Measurements from ENCODE around the gene TARBP2.
"Not testable (repeated sequence)": the region's sequence is repeated elsewhere in the genome, so short reads cannot be mapped to it uniquely, and the experiment has no call there.

The TARBP2 gene

DNA sequence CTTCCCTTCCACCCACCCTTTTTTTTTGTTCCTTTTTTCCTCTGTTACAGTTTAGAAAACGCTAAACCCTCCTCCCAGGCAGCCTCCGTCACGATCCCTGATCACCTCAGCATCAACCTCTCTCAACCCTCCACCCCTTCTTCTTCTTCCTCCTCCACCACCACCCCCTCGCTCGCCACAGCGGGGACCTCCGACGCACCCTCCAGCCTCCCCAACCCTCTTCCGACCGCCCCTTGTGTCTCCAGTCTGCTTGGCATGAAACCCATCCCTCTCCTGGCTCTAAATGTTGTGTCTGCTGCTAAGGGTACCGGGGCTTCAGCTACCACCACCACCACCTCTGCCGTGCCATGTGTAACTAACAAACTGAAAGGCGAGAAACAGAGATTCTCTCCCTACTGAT, 26.3 kb upstream of the TARBP2 start:
- DNase-seq: no peak

- no peak for DNase-seq
Measured at GRCh38 chr12:53476769-53477209, 24.3 kb upstream of the TARBP2 start.

- DNase-seq: no peak
Measured at GRCh38 chr12:53478865-53479264, 22.2 kb upstream of the TARBP2 start.

DNA sequence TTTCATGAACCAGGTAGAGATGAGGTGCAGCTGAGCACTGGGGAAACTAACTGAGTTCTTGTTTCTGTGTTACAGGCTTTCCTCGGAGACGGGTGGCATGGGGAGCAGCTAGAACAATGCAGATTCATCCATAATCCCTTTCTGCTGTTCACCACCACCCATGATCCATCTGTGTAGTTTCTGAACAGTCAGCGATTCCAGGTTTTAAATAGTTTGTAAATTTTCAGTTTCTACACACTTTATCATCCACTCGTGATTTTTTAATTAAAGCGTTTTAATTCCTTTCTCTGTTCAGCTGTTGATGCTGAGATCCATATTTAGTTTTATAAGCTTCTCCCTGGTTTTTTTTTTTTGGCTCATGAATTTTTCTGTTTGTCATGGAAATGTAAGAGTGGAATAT, 21.8 kb upstream of the TARBP2 start:
- no peak for DNase-seq

DNA sequence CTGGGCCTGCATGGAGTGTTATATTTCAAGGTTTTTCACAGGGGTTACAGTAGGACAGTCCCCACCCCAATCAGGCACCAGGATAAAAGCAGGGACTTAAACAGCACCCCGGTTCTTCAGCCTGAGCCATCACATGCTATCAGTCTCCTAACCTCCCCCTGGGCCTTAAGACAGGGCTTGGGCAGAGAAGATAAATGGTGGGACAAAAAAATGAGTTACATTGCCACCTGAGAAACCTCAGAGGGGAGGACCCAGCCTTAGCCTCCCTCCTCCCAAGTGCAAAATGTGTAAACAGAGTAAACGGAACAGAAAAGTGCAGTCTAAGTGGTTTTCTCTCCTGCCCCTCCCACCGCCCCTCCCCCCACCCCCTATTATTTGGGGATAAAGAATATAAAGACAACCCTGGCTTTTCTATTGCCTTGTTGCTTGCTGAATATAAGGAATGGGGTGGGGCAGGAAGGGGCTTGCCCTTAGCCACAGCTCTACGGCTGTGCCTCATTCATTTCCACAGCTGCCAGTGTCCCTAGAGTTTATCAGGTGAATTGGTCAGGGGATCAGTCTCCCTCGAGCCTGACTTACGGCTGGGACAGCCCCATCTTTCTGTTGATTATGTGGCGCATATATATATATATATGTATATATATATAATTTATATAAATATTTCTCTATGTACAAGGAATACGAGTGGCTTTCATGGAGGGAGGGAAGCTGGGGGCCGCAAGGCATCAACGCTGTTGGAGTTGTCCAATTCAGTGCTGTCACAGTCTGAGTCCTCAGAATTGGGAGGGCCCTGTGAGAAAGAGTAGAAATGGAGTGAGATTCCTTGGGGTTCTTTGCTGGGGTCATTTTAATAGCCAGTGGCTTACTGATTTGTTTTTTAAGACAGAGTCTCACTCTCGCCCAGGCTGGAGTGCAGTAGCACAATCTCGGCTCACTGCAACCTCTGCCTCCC, 20.3 kb upstream of the TARBP2 start:
- DNase-seq: no peak

DNA sequence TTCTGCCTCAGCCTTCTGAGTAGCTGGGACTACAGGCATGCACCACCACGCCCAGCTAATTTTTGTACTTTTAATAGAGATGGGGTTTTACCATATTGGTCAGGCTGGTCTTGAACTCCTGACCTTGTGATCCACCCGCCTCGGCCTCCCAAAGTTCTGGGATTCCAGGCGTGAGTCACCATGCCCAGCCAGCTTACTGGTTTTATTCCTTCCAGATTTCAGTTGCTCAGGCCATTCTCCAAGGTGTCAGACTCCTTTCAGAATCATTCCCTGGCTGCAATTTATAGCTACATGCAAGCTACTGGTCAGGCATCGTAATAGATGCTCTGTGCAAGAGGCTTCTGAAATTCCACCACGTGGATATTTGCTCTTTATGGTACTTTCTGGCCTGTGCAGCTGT, 19.6 kb upstream of the TARBP2 start:
- not testable (repeated sequence) for DNase-seq

DNA sequence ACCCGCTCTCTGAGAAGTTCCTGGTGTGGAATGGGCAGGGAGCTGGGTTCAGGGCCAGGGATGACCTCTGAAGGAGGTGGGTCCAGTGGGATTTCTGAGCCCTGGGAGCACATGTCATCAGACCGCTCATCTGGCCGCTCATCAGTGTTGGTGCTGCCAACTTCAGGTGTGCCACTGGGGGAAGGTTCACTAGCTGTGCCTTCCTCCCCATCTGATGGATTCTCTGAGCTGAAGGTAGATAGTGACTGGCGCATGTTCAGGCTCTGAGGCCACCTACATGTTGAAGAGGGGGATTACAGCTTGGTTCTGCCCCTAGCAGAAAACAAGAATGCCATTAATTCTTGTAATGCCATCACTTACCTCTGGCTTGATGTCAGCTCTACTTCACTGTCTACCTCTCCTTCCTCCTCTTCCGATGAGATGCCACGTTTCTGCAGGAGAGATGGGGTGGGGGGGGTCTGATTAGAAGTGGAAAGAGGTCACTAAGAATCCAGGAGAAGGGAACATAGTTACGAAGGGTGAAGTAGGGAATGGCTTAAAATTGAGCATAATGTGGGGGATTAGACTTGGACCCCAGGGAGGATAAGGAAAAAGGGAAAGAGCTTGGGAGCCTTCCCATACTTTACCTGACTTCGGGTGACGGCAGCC, 19.0 kb upstream of the TARBP2 start:
- DNase-seq: no peak

- no peak for DNase-seq
Measured at GRCh38 chr12:53482626-53483168, 18.4 kb upstream of the TARBP2 start.

DNA sequence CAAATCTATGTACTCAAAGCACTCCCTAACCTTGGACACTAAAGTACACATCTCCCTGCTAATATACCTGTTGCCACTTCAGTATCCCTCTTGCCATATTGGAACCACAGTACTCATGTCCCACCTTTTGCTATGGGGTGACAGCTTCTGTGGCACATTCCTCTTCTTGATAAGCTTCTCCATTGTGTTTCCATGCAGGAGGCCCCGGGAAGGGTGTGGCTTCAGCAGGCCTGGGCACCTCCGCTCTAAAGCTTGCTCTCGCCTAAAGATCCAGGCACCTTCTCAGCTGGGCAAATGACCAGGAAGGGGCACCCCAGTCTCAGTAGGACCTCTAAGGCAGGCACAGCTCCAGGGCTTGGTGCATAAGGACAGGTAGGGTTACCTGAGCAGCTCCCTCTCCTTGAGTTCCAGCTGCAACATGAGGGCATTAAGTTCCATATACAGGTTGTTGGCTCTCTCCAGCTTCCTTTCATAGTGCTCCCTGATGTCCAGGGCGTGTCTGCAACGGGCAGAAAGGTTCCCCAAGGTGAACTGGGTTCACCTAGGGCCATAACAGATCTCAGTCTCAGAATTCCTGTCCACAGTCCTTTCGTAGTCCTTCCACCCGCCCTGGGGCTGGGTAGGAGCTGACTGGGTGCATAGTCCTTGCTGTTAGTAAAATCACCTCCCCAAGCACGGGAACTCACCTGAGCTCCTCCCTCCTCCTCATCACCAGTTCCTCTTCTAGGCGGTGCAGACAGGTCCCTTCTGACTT, 17.7 kb upstream of the TARBP2 start:
- no peak for DNase-seq

- DNase-seq: no peak
Measured at GRCh38 chr12:53483979-53484377, 17.1 kb upstream of the TARBP2 start.

GRCh38 chr12:53484686-53485575, 16.2 kb upstream of the TARBP2 start:
- DNase-seq: no peak

GRCh38 chr12:53485955-53486735, 14.9 kb upstream of the TARBP2 start:
- no peak for DNase-seq

DNA sequence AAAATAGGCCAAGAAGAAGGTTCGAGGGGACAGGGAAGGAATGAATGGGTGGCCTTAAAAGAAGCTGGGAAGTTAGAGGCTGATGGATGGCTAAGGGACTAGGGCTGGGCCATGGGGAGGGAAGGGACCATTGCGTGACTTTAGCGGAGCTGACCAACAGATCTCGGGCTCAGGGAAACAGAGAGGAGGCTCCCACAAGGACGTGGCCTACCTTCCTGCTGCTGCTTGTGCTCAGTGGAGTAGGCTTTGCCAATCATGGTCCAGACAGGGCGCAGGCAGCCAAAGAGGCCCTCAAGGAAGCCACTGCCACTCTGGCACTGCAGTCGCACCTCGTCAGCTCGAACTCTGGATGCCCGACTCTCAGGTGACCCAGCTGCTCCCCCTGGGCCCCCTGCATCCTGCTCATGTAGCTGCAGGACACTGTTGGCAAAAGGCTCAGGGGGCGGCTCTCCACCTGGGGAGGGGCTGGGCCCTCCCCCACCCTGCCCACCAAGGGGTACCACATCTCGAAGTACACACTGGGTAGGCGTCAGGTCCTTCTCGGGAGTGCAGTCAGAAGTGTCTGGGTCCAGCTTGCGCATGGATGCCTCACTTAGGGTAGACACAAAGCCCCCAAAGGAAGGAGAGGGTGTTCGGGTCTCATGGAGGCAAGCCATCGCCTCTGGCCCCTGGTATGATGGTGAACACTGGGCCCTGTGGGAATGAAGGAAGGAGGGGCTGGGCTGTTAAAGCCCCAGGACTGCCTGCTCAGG, 14.2 kb upstream of the TARBP2 start:
- no peak for DNase-seq

DNA sequence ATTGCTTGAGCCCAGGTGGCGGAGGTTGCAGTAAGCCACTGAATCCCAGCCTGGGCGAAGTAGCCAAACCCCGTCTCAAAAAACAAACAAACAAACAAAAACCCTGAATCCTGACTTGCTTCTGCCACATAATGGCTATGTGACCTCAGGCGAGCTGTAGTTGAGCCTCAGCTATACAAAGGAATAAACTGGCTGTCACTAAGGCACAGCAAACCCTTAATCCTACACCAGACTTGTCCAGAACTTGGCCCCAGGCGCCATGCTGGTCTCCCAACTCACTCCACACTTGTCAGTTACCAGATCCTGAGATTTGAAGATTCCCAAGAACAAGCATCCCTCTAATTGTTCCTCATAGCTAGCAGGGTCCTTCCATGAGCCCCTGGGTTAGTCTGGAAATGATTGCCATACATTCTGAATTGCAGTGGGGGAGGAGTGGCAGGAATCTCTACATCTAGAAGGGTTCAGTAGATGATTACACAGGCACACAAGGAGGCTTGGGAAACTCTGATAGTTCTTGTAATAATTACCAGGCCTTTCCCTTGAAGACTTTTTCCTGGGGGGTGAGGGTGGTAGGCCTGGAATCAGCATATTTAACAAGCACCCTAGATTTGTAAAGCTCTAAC, 11.7 kb upstream of the TARBP2 start:
- DNase-seq: no peak

DNA sequence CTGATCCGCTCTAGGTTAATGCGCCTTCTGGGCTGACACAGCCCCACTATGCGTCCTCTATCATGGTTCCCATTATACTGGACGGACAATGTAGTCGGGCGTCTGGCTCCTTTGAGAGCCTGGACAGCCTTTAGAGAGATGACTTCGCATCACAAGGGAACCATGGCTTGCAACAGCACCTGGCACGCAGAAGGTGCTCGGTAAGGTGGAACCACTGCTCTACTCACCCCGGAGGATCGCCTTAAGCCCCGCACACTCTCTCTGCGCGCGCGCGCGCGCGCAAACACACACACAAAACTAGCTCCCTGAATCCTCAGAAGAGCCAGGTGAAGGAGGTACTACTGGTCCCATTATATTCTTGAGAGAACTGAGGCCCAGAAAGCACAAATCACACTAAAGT, 8.9 kb upstream of the TARBP2 start:
- DNase-seq: no peak

DNA sequence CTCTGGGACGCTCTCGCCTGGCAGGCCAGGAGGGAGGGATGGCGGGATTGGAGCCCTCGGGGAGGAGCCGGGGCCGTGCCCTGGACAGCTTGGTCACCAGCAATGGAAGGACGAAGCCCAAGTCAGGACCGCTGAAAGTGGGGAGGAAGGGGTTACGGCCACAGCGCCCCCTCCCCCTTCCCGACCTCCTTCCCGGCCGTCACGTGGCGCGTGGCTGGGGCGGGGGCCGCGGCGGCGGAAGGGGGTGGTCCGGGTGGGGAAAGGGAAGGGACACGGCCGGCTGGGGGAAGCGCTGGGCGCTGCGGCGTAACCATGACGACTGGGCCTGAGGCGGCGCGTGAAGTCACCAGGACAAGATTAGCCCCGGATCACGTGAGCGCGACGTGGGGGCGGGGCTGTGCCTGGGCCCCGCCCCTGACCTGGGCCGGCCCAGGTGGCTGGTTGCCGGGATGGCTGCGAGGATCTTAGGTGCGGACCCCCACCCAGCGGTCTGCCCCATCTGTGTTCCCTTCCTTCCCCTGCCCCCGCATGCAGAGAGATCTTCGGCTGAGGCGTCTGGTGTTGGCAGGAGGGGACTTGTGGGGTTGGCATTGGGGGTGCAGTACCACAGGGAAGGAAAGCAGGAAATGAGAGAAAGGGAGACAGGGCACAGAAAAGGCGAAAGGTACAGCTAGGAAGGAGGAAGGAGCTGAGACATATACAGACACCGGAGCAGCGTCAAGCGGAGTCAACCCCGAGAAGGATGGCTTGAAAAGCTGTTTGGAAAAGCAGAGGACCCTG, 8.1 kb upstream of the TARBP2 start:
- peak; percentile 85 for DNase-seq

DNA sequence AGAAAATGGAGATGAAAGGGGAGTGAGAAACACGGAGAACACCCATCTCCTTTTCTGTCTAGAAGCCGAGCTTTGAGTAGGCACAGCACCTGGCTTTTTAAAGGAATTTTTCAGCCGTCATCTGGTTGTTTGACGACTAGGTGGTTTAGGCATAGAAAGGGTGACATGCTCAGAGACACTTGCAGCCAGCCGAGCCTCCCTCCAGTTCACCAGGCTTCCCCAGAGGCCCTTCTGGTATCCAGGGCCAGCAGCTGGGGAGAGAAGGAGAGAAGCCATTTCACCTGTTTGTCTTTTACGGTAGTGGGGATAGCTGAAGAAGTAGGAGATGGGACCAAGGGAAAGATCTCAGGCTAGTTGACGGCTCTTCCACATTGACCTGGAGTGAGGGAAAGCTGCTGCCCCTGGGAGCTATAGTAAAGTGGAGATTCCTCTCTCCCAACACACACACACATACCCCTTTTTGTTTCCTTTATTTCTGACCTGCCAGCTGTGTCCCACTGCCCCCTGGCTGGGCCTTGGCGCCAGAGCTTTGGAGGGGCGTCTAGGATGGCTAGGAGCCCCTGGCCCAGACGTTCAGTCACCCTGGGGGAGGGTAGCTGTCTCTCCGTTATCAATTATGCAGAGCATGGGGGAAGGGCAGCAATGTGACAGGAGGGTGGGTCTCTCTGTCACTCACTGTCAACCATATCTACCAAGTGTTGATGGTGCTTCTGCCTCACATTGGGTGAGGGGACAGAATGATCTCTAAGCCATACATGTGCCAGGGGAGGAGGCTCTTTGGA, 7.3 kb upstream of the TARBP2 start:
- no peak for DNase-seq
